ENCODE results near the gene KCNA4. TPM values are rescaled to one million over a fixed set of nuclear protein-coding genes. Genes with fewer than 3 reads are reported as not detected.
"Not testable (repeated sequence)": the region's sequence is repeated elsewhere in the genome, so short reads cannot be mapped to it uniquely, and the experiment has no call there.

The KCNA4 gene
- total RNA-seq, 2 experiments from 2014 or later, result not detected

DNA sequence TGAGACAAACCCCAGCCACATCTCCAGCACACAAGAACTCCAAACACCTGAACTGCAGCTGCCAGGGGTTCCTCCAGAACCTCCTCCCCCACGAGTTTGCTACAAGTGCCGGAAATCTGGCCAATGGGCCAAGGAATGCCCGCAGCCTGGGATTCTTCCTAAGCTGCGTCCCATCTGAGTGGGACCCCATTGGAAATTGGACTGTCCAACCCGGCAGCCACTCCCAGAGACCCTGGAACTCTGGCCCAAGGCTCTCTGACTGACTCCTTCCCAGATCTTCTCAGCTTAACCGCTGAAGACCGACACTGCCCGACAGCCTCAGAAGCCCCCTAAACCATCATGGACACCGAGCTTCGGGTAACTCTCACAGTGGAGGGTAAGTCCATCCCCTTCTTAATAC, 41.2 kb downstream of the KCNA4 start:
- H3K9me3 Mint-ChIP-seq; POLR2A ChIA-PET; H3K4me1 Mint-ChIP-seq; CTCF ChIA-PET; H3K27me3 Mint-ChIP-seq; H3K36me3 Mint-ChIP-seq (ENCODE audit: low read depth); H3K27ac Mint-ChIP-seq; DNase-seq; H3K4me3 Mint-ChIP-seq: not testable (repeated sequence)

DNA sequence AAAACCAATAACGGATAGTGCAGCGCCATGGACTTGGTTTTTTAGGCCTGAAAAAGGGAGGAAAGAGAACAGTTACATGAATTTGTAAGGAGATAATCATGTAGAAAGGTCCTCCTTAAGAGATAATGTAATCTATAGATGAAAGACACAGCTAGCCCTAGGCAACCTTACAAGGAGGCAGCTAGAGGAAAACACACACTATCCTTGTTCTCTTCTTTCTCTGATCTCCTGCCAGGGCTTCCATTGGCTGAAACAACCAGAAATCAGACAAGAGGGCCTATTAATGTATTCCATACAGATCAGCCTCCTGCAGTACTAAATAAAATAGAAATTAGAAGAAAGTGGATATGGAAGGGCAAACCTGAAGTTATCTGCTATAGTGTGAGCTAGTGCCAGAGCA, 53.0 kb downstream of the KCNA4 start:
- no peaks in the 10 kb centered on the region for H3K27me3 Mint-ChIP-seq
- H3K27ac Mint-ChIP-seq, result no peak overlapping the region
- no peak overlapping the region for H3K4me3 Mint-ChIP-seq
- no peak for DNase-seq
- H3K4me1 Mint-ChIP-seq, result no peaks in the 10 kb centered on the region
- H3K9me3 Mint-ChIP-seq, result no peaks in the 10 kb centered on the region
- no peaks in the 10 kb centered on the region for H3K36me3 Mint-ChIP-seq (ENCODE audit: low read depth)
- ChIA-PET POLR2A (no interaction called here), CTCF (no interaction called here)

DNA sequence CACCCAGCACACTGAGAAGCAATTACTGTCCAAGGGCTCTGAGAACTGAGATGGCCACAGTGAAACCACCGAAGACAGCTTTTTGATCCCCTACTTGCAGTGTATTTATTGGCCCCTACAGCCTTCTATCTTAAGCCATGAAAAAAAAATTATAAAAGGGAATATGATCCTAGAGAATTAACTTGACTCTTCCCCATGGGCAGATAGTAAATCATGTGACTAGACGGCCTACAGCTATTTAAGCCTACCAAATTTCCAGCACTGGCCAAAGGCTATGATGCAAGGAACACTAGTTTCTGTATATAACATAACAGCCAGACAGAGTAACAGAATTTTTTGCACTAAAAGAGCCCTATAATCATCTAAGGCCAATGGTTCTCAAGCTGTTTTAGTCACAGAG, 53.8 kb downstream of the KCNA4 start:
- CTCF ChIA-PET, result no interaction called here
- no peaks in the 10 kb centered on the region for H3K4me1 Mint-ChIP-seq
- POLR2A ChIA-PET, result no interaction called here
- no peaks in the 10 kb centered on the region for H3K9me3 Mint-ChIP-seq
- H3K4me3 Mint-ChIP-seq, result no peak overlapping the region
- H3K36me3 Mint-ChIP-seq (ENCODE audit: low read depth), result no peaks in the 10 kb centered on the region
- no peak for DNase-seq
- H3K27ac Mint-ChIP-seq, result no peak overlapping the region
- H3K27me3 Mint-ChIP-seq, result no peaks in the 10 kb centered on the region

DNA sequence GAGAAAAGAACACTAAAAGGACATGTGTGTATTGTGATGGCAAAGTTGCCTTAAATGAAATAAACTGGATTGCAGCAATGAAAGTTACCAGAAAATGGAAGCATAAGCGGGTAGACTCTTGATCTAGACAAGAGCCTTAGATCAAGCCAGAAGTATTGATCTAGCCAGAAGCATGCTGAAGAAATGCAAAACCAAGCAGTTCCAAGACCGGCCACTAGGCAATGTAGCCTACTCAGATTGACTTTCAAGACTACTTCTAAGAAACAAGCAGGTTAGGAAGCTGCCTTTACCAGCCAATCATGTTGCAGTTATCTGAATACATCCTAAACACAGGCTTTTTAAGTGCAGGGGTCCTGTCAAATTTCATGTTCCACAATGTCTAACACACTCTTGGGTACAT, 54.6 kb downstream of the KCNA4 start:
- no peak overlapping the region for H3K4me3 Mint-ChIP-seq
- H3K27me3 Mint-ChIP-seq, result no peaks in the 10 kb centered on the region
- POLR2A ChIA-PET, result no interaction called here
- no peak overlapping the region for H3K27ac Mint-ChIP-seq
- no peaks in the 10 kb centered on the region for H3K9me3 Mint-ChIP-seq
- CTCF ChIA-PET, result no interaction called here
- DNase-seq, result no peak
- H3K36me3 Mint-ChIP-seq (ENCODE audit: low read depth), result no peaks in the 10 kb centered on the region
- no peaks in the 10 kb centered on the region for H3K4me1 Mint-ChIP-seq

Other genes with a start within 250 kb of the KCNA4 start
- gene FSHB, start 214.0 kb upstream of the KCNA4 start, total RNA-seq, result not detected

Data from activated CD4-positive, alpha-beta T cell treated with anti-CD3 and anti-CD28 coated beads, Interleukin-2, amount 10 ng/mL, durations not matched to agents 7 days and 5 days (primary cell).